ENCODE measurements around the gene IDH3B.
A peak's percentile ranks its signal among the peaks of the same experiment; 100 is the strongest.
"Not testable (repeated sequence)": the region's sequence is repeated elsewhere in the genome, so short reads cannot be mapped to it uniquely, and the experiment has no call there.

The IDH3B gene

GRCh38 chr20:2663887-2664719 is at the start of gene IDH3B:
Gene IDH3B, minus strand, starts transcription at chr20:2664216. Its CDS starts 28 bp downstream, at chr20:2664188.
- DNase-seq, result peak; percentile 91

GRCh38 chr20:2713285-2713684 is 49.3 kb upstream of the IDH3B start:
- DNase-seq, result no peak

GRCh38 chr20:2709205-2709981 is 45.4 kb upstream of the IDH3B start:
- no peak for DNase-seq

GRCh38 chr20:2708665-2709064 is 44.6 kb upstream of the IDH3B start:
- DNase-seq, result no peak

- DNase-seq, result no peak
Observed at GRCh38 chr20:2708073-2708415, 44.0 kb upstream of the IDH3B start.

- DNase-seq, result no peak
Observed at GRCh38 chr20:2707353-2708072, 43.5 kb upstream of the IDH3B start.

- DNase-seq, result no peak
Observed at GRCh38 chr20:2706688-2707352, 42.8 kb upstream of the IDH3B start.

GRCh38 chr20:2705931-2706645 is 42.1 kb upstream of the IDH3B start:
- no peak for DNase-seq

- no peak for DNase-seq
Observed at GRCh38 chr20:2703716-2704475, 39.9 kb upstream of the IDH3B start.

- DNase-seq, result no peak
Observed at GRCh38 chr20:2701671-2702081, 37.7 kb upstream of the IDH3B start.

GRCh38 chr20:2700913-2701620 is 37.1 kb upstream of the IDH3B start:
- DNase-seq, result no peak

- no peak for DNase-seq
Observed at GRCh38 chr20:2699775-2700413, 35.9 kb upstream of the IDH3B start.

GRCh38 chr20:2698912-2699311 is 34.9 kb upstream of the IDH3B start:
- no peak for DNase-seq

GRCh38 chr20:2698186-2698817 is 34.3 kb upstream of the IDH3B start:
- DNase-seq, result no peak

- DNase-seq, result no peak
Observed at GRCh38 chr20:2697768-2698167, 33.8 kb upstream of the IDH3B start.

GRCh38 chr20:2696646-2697045 is 32.6 kb upstream of the IDH3B start:
- no peak for DNase-seq

GRCh38 chr20:2695984-2696525 is 32.0 kb upstream of the IDH3B start:
- DNase-seq, result not testable (repeated sequence)

GRCh38 chr20:2695206-2695983 is 31.4 kb upstream of the IDH3B start:
- no peak for DNase-seq

- no peak for DNase-seq
Observed at GRCh38 chr20:2694519-2694918, 30.5 kb upstream of the IDH3B start.
